Esophagus muscularis mucosa (tissue), 4 donors: ENCODE results near the gene ATN1.

Experiments used
- EP300 ChIP-seq: sonication (generic); formaldehyde crosslinking; IDR thresholded peaks from one replicate; pipeline ENCODE4 v1.6.1; 2017; ENCODE audit warnings: antibody characterized with exemption
- POLR2A ChIP-seq: fragments of 450-650 bp; IDR thresholded peaks from one replicate; pipeline ENCODE4 v1.6.1; 2017; ENCODE audit warnings: antibody characterized with exemption, moderate library complexity, mild to moderate bottlenecking, low read depth
- POLR2AphosphoS5 ChIP-seq, 2 donors: sonication (generic); formaldehyde crosslinking; IDR thresholded peaks; one replicate each; pipeline ENCODE4 v1.6.1; 2017; ENCODE audit warnings: antibody characterized with exemption in 2 of 2
- TF ChIP-seq, protein P1 (sequence below), 3 experiments: fragments of 200-600 bp in 2 of 3; fragments of 450-650 bp in 1 of 3; sonication (generic) in 2 of 3; IDR thresholded peaks; one replicate each; pipeline ENCODE4 v1.5.1; 2017 to 2019; ENCODE audit warnings: antibody characterized with exemption in 3 of 3, mild to moderate bottlenecking in 2 of 3, moderate library complexity in 1 of 3

- TF ChIP-seq, protein P1, sequence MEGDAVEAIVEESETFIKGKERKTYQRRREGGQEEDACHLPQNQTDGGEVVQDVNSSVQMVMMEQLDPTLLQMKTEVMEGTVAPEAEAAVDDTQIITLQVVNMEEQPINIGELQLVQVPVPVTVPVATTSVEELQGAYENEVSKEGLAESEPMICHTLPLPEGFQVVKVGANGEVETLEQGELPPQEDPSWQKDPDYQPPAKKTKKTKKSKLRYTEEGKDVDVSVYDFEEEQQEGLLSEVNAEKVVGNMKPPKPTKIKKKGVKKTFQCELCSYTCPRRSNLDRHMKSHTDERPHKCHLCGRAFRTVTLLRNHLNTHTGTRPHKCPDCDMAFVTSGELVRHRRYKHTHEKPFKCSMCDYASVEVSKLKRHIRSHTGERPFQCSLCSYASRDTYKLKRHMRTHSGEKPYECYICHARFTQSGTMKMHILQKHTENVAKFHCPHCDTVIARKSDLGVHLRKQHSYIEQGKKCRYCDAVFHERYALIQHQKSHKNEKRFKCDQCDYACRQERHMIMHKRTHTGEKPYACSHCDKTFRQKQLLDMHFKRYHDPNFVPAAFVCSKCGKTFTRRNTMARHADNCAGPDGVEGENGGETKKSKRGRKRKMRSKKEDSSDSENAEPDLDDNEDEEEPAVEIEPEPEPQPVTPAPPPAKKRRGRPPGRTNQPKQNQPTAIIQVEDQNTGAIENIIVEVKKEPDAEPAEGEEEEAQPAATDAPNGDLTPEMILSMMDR (IDR thresholded peaks at IDR 0.05): no peak
- TF ChIP-seq POLR2A (no peak), EP300 (no peak), POLR2AphosphoS5 (IDR thresholded peaks at IDR 0.05) (no peak)
Observed at GRCh38 chr12:6958609-6959057, 30.9 kb downstream of the ATN1 start.
